ENCODE data around the gene TRIM6.

TRIM6 gene
- total RNA-seq = 0 to 0.19 (median 0) reads per million in 3 donors

DNA sequence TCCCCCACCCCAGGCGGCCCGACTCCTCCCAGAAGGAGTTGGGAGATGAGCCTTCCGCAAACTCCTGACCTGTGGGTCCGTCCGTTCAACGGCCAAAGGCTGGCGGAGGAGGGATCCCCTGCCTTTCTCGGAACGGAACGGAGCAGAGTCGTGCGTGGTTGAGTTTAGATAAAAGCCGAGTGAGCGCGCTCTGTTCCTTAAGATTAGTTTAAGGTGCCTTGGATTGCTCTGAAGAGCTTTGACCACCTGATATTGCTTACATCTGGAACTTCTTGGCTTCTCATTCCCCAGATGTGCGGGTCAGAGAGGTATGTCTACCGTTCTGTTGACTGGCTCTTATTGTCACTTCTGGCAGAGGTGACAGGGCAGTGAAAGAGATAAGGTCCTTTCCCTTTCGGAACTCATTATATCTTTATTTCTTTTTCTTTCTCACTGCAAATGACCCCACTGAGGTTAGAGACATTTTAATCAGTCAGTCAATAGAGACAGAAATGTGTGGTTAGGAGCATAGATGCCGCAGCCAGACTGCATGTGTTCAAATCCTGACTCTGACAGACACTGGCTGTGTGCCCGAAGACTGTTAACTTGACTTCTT is at the start of gene TRIM6:
Gene TRIM6, plus strand, starts transcription at position 31 of the 595 bp plus-strand sequence. Its CDS starts 261 bp downstream, at position 292.
- no peaks in the 10 kb centered on the region for H3K9me3 ChIP-seq (ENCODE audit: control insufficient read depth, low read length)
- no peak for DNase-seq
- peak within 1 kb of the TSS; percentile 49 for H3K4me3 ChIP-seq (ENCODE audit: insufficient read depth, low read depth, low read length, poor library complexity, severe bottlenecking)
- H3K36me3 ChIP-seq (ENCODE audit: control insufficient read depth, insufficient read depth, low read length) = no peaks in the 10 kb centered on the region
- H3K4me1 ChIP-seq (ENCODE audit: control insufficient read depth, insufficient read depth, low read length, poor library complexity, severe bottlenecking) = no peaks in the 10 kb centered on the region
- H3K27me3 ChIP-seq (replicated peaks; ENCODE audit: control insufficient read depth, insufficient read depth, low read length, poor library complexity, severe bottlenecking) = no peaks in the 10 kb centered on the region
- H3K27ac ChIP-seq (ENCODE audit: insufficient read depth, low read length, poor library complexity, severe bottlenecking) = no peak within 1 kb of the TSS

DNA sequence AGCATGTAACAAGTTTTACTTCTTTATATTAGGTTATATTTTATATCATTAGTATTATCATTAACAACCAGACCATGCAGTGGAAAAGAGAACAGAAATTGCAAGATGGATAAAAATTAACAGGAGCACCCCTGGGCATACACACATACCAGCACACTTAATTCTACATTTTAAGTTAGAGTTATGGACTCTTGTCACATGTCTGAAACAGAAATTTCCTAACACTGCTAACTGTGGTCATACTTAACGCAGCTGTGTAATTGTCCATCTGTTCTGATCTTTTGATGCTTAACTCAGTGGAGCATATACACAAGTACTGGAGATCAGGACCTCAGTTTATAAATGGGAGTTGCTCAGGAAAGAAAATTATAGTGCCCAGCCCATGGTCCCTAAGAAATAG is 48.5 kb upstream of the TRIM6 start:
- Histone ChIP-seq H3K9me3 (ENCODE audit: control insufficient read depth, low read length) (no peaks in the 10 kb centered on the region), H3K27ac (ENCODE audit: insufficient read depth, low read length, poor library complexity, severe bottlenecking) (no peak overlapping the region), H3K4me3 (ENCODE audit: insufficient read depth, low read depth, low read length, poor library complexity, severe bottlenecking) (no peak overlapping the region), H3K27me3 (replicated peaks; ENCODE audit: control insufficient read depth, insufficient read depth, low read length, poor library complexity, severe bottlenecking) (no peaks in the 10 kb centered on the region), H3K4me1 (ENCODE audit: control insufficient read depth, insufficient read depth, low read length, poor library complexity, severe bottlenecking) (no peaks in the 10 kb centered on the region), H3K36me3 (ENCODE audit: control insufficient read depth, insufficient read depth, low read length) (no peaks in the 10 kb centered on the region)
- DNase-seq = no peak

GRCh38 chr11:5548440-5548839 is 48.0 kb upstream of the TRIM6 start, which contains the start of gene OR52H1:
Gene OR52H1, minus strand, starts transcription at chr11:5548540. Its CDS starts 3,035 bp downstream, at chr11:5545505.
- Histone ChIP-seq H3K4me1 (ENCODE audit: control insufficient read depth, insufficient read depth, low read length, poor library complexity, severe bottlenecking) (no peaks in the 10 kb centered on the region), H3K27ac (ENCODE audit: insufficient read depth, low read length, poor library complexity, severe bottlenecking) (no peak within 1 kb of the TSS), H3K4me3 (ENCODE audit: insufficient read depth, low read depth, low read length, poor library complexity, severe bottlenecking) (no peak within 1 kb of the TSS), H3K36me3 (ENCODE audit: control insufficient read depth, insufficient read depth, low read length) (no peaks in the 10 kb centered on the region), H3K9me3 (ENCODE audit: control insufficient read depth, low read length) (no peaks in the 10 kb centered on the region), H3K27me3 (replicated peaks; ENCODE audit: control insufficient read depth, insufficient read depth, low read length, poor library complexity, severe bottlenecking) (no peaks in the 10 kb centered on the region)
- no peak for DNase-seq

GRCh38 chr11:5550440-5551095 is 45.9 kb upstream of the TRIM6 start:
- H3K27ac ChIP-seq (ENCODE audit: insufficient read depth, low read length, poor library complexity, severe bottlenecking) = no peak overlapping the region
- H3K4me3 ChIP-seq (ENCODE audit: insufficient read depth, low read depth, low read length, poor library complexity, severe bottlenecking) = no peak overlapping the region
- H3K27me3 ChIP-seq (replicated peaks; ENCODE audit: control insufficient read depth, insufficient read depth, low read length, poor library complexity, severe bottlenecking) = no peaks in the 10 kb centered on the region
- H3K4me1 ChIP-seq (ENCODE audit: control insufficient read depth, insufficient read depth, low read length, poor library complexity, severe bottlenecking) = no peaks in the 10 kb centered on the region
- H3K9me3 ChIP-seq (ENCODE audit: control insufficient read depth, low read length) = no peaks in the 10 kb centered on the region
- DNase-seq = no peak
- no peaks in the 10 kb centered on the region for H3K36me3 ChIP-seq (ENCODE audit: control insufficient read depth, insufficient read depth, low read length)

- Histone ChIP-seq H3K9me3 (ENCODE audit: control insufficient read depth, low read length) (no peaks in the 10 kb centered on the region), H3K27ac (ENCODE audit: insufficient read depth, low read length, poor library complexity, severe bottlenecking) (no peak overlapping the region), H3K27me3 (replicated peaks; ENCODE audit: control insufficient read depth, insufficient read depth, low read length, poor library complexity, severe bottlenecking) (no peaks in the 10 kb centered on the region), H3K4me3 (ENCODE audit: insufficient read depth, low read depth, low read length, poor library complexity, severe bottlenecking) (no peak overlapping the region), H3K4me1 (ENCODE audit: control insufficient read depth, insufficient read depth, low read length, poor library complexity, severe bottlenecking) (no peaks in the 10 kb centered on the region), H3K36me3 (ENCODE audit: control insufficient read depth, insufficient read depth, low read length) (no peaks in the 10 kb centered on the region)
- DNase-seq = no peak
Measured at GRCh38 chr11:5553343-5553742, 43.1 kb upstream of the TRIM6 start.

GRCh38 chr11:5556596-5557188 is 39.7 kb upstream of the TRIM6 start:
- H3K27ac ChIP-seq (ENCODE audit: insufficient read depth, low read length, poor library complexity, severe bottlenecking) = no peak overlapping the region
- no peak overlapping the region for H3K4me3 ChIP-seq (ENCODE audit: insufficient read depth, low read depth, low read length, poor library complexity, severe bottlenecking)
- no peaks in the 10 kb centered on the region for H3K4me1 ChIP-seq (ENCODE audit: control insufficient read depth, insufficient read depth, low read length, poor library complexity, severe bottlenecking)
- no peaks in the 10 kb centered on the region for H3K9me3 ChIP-seq (ENCODE audit: control insufficient read depth, low read length)
- H3K36me3 ChIP-seq (ENCODE audit: control insufficient read depth, insufficient read depth, low read length) = no peaks in the 10 kb centered on the region
- DNase-seq = no peak
- H3K27me3 ChIP-seq (replicated peaks; ENCODE audit: control insufficient read depth, insufficient read depth, low read length, poor library complexity, severe bottlenecking) = no peaks in the 10 kb centered on the region

GRCh38 chr11:5557751-5558150 is 38.7 kb upstream of the TRIM6 start:
- Histone ChIP-seq H3K36me3 (ENCODE audit: control insufficient read depth, insufficient read depth, low read length) (no peaks in the 10 kb centered on the region), H3K4me3 (ENCODE audit: insufficient read depth, low read depth, low read length, poor library complexity, severe bottlenecking) (no peak overlapping the region), H3K4me1 (ENCODE audit: control insufficient read depth, insufficient read depth, low read length, poor library complexity, severe bottlenecking) (no peaks in the 10 kb centered on the region), H3K9me3 (ENCODE audit: control insufficient read depth, low read length) (no peaks in the 10 kb centered on the region), H3K27ac (ENCODE audit: insufficient read depth, low read length, poor library complexity, severe bottlenecking) (no peak overlapping the region), H3K27me3 (replicated peaks; ENCODE audit: control insufficient read depth, insufficient read depth, low read length, poor library complexity, severe bottlenecking) (no peaks in the 10 kb centered on the region)
- DNase-seq = no peak

DNA sequence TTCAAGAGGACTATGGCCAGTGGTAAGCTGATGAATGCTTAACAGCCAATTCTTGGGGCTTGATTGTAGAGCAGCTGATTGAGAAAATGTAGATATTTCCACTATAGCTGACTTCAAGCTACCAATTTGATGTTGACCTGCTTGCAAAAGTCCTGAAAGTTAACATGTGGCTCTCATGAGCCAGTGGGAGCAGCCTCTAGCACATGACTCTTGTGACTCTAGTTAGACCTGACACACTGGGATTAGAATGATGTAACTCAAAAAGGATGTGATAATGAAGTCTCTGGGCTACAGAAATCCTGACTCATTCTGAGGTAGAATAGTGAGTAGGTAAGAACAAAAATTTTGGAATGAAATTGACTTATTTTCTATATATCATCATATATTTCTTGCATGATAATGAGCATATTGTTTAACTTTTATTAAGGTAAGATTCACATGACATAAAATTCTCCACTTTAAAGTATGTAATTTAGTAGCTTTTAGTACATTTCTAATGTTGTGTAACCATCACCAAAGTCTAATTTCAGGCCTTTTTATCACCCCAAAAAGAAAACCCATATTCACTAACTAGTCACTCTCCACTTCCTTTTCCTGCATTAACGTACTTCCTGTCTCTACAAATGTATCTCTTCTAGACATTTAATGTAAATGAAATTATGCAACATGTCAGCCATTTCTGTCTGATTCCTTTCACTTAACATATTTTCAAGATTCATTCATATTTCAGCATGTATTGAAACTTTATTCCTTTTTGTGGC is 32.0 kb upstream of the TRIM6 start:
- Histone ChIP-seq H3K4me3 (ENCODE audit: insufficient read depth, low read depth, low read length, poor library complexity, severe bottlenecking) (no peak overlapping the region), H3K36me3 (ENCODE audit: control insufficient read depth, insufficient read depth, low read length) (no peaks in the 10 kb centered on the region), H3K27me3 (replicated peaks; ENCODE audit: control insufficient read depth, insufficient read depth, low read length, poor library complexity, severe bottlenecking) (no peaks in the 10 kb centered on the region), H3K4me1 (ENCODE audit: control insufficient read depth, insufficient read depth, low read length, poor library complexity, severe bottlenecking) (no peaks in the 10 kb centered on the region), H3K27ac (ENCODE audit: insufficient read depth, low read length, poor library complexity, severe bottlenecking) (no peak overlapping the region), H3K9me3 (ENCODE audit: control insufficient read depth, low read length) (no peaks in the 10 kb centered on the region)
- no peak for DNase-seq

DNA sequence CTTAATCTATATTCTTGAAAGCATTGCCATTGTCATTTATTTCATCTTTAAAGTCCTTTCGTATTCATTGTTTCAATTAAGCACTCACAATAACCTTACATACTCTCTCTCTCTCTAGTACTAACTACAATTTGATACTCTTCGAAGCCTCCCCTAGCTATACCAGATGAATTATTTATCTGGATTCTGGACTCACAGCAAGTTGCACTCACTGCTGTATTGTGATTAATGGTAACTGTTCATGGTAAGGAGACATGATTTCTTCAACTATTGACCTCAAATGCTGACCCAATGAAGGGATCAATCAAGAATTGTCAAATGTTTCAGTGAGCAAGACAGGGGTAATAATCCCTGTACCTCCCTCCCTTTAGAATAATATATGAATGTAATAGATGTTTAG is 21.8 kb upstream of the TRIM6 start:
- Histone ChIP-seq H3K27me3 (replicated peaks; ENCODE audit: control insufficient read depth, insufficient read depth, low read length, poor library complexity, severe bottlenecking) (no peaks in the 10 kb centered on the region), H3K36me3 (ENCODE audit: control insufficient read depth, insufficient read depth, low read length) (no peaks in the 10 kb centered on the region), H3K4me1 (ENCODE audit: control insufficient read depth, insufficient read depth, low read length, poor library complexity, severe bottlenecking) (no peaks in the 10 kb centered on the region), H3K9me3 (ENCODE audit: control insufficient read depth, low read length) (no peaks in the 10 kb centered on the region), H3K4me3 (ENCODE audit: insufficient read depth, low read depth, low read length, poor library complexity, severe bottlenecking) (no peak overlapping the region), H3K27ac (ENCODE audit: insufficient read depth, low read length, poor library complexity, severe bottlenecking) (no peak overlapping the region)
- DNase-seq = no peak

GRCh38 chr11:5575152-5575551 is 21.3 kb upstream of the TRIM6 start:
- no peaks in the 10 kb centered on the region for H3K4me1 ChIP-seq (ENCODE audit: control insufficient read depth, insufficient read depth, low read length, poor library complexity, severe bottlenecking)
- no peaks in the 10 kb centered on the region for H3K9me3 ChIP-seq (ENCODE audit: control insufficient read depth, low read length)
- DNase-seq = no peak
- H3K36me3 ChIP-seq (ENCODE audit: control insufficient read depth, insufficient read depth, low read length) = no peaks in the 10 kb centered on the region
- H3K27ac ChIP-seq (ENCODE audit: insufficient read depth, low read length, poor library complexity, severe bottlenecking) = no peak overlapping the region
- no peak overlapping the region for H3K4me3 ChIP-seq (ENCODE audit: insufficient read depth, low read depth, low read length, poor library complexity, severe bottlenecking)
- H3K27me3 ChIP-seq (replicated peaks; ENCODE audit: control insufficient read depth, insufficient read depth, low read length, poor library complexity, severe bottlenecking) = no peaks in the 10 kb centered on the region

Data from effector memory CD4-positive, alpha-beta T cell (primary cell).